ENCODE results near the gene TULP4.
"Not testable (repeated sequence)": the region's sequence is repeated elsewhere in the genome, so short reads cannot be mapped to it uniquely, and the experiment has no call there.

TULP4 gene

DNA sequence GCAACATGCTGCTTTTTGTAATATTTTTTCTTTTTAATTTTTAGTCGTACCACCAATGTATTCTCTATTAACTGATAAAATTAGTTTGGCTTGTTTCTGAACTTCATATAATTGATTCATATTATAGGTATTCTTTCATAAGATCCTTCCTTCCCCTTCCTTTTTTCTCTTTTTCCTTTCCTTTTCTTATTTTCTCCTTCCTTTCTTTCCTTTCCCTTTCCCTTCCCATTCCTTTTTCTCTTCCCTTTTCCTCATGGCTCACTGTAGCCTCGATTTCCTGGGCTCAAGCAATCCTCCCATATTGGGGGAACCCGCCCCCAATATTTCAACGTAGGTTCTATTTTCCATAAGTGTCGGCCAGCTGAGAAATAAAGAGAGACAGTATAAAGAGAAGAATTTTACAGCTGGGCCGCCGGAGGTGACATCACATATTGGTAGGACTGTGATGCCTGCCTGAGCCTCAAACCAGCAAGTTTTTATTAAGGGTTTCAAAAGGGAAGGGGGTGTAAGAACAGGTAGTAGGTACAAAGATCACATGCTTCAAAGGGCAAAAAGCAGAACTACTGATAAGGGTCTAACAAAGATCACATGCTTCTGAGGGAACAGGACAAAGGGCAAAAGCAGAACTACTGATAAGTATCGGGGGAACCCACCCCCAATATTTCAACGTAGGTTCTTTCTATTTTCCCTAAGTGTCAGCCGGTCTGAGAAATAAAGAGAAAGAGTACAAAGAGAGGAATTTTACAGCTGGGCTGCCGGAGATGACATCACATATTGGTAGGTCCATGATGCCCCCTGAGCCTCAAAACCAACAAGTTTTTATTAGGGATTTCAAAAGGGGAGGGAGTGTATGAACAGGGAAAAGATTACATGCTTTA is 16.1 kb upstream of the TULP4 start:
- not testable (repeated sequence) for DNase-seq

DNA sequence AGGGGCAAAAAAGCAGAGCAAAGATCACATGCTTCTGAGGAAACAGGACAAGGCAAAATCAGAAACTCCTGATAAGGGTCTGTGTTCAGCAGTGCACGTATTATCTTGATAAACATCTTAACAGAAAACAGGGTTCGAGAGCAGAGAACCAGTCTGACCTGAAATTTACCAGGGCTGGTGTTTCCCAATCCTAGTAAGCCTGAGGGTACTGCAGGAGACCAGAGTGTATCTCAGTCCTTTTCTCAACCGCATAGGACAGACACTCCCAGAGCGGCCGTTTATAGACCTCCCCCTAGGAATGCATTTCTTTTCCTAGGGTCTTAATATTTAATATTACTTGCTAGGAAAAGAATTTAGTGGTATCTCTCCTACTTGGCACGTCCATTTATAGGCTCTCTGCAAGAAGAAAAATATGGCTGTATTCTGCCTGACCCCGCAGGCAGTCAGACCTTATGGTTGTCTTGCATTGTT is 15.4 kb upstream of the TULP4 start:
- DNase-seq, result not testable (repeated sequence)

DNA sequence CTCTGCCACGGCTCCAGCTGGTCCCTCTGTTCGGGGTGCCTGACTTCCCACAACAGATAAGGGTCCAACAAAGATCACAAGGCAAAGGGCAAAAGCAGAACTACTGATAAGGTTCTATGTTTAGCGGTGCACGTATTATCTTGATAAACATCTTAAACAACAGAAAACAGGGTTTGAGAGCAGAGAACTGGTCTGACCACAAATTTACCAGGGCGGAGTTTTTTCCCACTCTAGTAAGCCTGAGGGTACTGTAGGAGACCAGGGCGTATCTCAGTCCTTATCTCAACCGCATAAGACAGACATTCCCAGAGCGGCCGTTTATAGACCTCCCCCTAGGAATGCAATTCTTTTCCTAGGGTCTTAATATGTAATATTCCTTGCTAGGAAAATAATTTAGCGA is 14.6 kb upstream of the TULP4 start:
- not testable (repeated sequence) for DNase-seq

DNA sequence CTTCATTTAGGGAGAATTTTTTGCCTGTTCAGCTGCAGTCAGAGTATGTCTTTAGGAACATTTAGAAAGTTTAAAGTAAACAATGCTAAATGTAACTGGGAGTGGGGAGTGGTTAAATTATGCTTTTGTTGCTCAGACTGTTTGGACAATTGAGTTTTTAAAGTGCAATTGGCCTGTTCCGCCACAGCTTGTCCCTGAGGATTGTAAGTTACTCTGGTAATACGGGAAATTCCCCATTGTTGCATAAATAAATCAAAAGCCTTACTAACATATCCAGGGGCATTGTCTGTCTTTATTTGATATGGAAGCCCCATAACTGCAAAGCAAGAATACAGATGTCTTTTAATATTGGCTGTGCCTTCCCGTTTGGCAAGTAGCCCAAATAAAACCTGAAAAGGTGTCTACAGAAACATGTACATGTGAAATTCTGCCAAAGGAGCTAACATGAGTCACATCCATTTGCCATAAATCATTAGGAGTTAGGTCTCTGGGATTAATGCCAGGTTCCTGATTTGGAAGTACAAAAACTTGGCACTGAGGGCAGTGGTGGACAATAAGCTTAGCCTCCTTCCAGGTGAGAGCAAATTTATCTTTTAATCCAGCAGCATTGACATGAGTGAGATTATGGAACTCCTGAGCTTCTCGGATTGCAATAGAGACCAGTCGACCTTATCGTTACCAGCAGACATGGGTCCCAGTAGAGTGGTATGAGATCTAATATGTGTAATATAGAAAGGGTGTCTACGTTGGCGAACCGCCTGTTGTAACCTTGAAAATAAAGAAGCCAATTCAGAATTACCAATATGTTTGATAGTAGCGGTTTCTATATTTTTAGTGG is 11.7 kb upstream of the TULP4 start:
- DNase-seq, result not testable (repeated sequence)

DNA sequence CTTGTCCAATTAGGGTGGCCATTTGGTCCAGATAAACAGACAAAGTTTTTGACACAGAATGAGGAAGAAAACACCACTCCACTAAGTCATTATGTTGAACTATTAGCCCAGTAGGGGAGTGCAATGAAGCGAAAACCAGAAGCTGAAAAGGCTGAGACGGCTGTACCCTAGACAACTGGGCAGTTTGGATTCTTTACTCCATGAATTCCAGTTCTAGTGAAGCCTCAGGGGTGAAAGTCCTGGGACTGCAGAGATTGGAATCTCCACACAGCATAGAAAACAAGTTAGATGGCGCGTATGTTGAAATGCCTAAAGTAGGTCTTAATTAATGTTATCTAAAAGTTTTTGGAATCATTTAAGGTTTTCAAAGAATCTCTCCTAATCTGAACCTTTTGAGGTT is 10.7 kb upstream of the TULP4 start:
- DNase-seq, result not testable (repeated sequence)

DNA sequence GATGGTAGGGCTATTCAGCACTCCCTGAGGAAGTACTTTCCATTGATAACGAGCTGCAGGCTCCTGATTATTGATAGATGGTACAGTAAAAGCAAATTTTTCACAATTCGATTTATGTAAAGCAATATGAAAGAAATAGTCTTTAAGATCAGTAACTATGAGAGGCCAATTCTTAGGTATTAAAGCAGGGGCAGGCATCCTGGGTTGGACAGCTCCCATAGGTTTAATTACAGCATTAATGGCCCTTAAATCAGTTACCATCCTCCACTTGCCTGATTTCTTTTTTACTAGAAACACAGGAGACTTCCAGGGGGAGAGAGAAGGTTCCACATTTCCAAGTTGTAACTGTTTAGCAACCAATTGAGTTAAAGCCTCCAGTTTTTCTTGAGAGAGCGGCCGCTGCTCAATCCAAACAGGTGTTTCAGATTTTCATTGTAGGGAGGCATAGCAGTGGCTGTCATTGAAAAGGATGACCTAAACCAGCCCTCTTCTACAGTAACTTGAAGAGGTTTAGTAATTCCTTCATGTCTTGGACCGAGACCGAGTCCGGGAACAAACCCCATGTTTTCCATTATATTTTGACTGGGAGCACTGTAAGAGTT is 10.0 kb upstream of the TULP4 start:
- DNase-seq, result not testable (repeated sequence)

DNA sequence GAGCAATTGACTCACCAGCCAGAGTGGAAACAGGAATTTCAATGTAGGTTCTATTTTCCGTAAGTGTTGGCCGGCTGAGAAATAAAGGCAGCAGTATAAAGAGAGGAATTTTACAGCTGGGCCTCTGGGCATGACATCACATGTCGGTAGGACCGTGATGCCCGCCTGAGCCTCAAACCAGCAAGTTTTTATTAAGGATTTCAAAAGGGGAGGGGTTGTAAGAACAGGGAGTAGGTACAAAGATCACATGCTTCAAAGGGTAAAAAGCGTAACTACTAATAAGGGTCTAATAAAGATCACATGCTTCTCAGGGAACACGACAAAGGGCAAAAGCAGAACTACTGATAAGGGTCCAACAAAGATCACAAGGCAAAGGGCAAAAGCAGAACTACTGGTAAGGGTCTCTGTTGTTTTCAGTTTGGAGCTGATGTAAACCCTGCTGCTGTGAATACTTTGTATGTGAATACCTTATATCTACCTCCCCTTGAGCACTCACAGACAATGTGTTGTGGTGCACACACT is 9.0 kb upstream of the TULP4 start:
- DNase-seq, result no peak

DNA sequence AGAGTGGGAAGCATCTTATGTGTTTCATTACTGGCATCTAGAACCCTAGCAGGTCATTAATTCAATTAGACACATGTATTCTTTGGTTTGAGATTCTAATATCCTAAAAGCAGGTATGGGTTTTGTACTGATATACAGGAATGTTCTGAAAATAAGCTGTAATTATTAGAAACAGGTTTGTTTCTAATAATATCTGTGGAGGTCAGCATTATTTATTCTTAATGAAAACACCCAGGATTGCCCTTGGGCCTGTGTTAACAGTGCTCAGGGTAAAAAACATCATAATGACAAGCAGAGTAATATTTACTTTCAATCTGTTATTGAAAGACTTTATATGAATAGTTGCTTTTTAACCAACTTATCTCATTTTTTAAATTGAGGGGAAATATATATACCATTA is 8.0 kb upstream of the TULP4 start:
- DNase-seq, result no peak

DNA sequence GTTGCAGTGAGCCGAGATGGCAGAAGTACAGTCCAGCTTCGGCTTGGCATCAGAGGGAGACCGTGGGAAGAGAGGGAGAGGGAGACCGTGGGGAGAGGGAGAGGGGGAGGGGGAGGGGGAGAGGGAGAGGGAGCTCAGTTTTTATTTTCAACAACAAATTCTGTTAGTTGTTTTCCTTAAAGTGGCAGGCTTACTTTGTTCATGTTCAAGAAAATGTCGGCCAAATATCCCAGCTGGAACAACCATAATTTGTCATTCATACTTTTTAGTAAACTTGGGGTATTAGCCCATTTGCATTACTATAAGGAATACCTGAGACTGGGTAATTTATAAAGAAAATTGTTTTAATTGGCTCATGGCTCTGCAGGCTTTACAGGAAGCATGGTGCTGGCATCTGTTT is 2.5 kb upstream of the TULP4 start:
- no peak for DNase-seq

DNA sequence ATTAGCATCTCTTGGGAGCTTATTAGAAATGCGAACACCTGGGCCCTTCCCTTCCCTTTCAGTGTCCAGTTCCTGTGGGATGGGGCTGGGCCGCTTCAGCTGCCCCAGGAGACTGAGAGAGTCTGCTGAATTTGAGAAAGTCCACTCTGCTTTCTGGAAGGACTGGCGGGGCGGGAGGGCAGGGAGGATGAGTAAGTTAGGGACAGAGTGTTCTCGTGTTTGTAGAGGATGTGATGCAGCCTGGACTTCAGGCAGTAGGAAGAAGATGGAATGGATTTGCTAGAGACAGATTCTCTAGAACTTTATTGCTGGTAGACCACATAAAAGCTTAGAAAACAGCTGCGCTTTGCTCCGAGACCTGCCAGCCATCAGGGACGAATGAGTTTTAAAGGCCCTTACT is 1.1 kb upstream of the TULP4 start:
- DNase-seq, result no peak

DNA sequence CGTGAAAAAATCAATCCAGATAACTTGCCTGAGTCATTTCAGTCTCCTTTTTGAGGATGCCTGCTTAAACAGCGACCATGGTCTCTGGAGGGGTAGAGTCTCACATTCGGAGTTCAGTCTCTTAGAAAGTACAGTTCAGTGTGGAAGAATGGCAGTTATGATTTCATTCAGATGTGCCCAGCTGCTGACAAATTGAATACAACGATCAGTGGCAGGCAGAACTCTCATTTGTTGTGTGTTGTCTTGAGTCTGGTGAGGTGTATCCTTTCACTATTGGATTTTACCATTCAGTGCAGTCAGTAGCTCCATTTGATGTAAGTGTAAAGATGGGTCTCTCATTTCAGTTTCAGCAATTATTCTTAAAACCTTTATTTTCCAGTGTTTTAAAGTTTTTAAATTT is 639 bp upstream of the TULP4 start:
- no peak for DNase-seq

DNA sequence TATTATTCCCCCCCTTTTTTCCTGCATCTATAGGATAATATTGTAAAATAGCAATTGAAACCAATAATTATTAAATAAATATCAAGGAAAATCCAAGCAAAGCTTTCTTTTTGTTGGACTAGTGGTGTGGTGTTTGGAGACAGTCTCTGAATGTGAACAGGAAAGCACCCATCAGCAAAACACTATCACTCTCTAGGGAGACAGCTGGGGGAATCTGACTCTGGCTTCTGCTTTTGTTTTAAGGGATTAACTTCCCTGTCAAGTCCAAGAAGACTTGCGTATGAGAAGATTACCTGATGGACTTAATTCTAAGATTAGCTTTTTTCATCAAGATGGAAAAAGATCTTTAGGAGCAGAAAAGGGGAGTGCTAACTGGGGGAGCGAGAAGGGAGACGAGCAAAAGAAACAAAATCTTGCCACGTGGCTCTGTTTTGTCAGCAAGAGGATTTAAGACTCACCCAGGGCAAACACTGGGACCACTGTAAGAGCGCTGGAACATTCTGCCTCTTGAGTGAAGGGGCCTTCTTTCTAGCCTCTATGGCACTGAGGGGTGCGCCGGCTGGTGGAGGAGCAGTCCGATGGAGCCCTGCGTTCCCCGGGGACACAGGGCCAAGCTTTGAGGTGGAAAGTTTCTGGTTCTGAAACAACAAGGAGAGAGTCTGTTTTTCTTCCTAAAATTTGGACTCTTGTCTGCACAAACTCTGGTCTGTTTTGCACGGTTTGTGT is 570 bp downstream of the TULP4 start:
- no peak for DNase-seq

DNA sequence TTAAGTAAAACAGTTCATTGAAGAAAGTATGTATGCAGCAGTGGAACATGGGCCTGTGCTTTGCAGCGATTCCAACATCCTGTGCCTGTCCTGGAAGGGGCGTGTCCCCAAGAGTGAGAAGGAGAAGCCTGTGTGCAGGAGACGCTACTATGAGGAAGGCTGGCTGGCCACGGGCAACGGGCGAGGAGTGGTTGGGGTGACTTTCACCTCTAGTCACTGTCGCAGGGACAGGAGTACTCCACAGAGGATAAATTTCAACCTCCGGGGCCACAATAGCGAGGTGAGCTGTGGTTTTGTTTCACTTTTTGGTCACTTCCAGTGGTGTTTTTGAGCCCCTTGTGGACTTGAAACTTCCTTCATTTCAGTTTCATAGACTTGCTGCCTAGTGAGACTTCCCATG is 1.7 kb downstream of the TULP4 start:
- no peak for DNase-seq

DNA sequence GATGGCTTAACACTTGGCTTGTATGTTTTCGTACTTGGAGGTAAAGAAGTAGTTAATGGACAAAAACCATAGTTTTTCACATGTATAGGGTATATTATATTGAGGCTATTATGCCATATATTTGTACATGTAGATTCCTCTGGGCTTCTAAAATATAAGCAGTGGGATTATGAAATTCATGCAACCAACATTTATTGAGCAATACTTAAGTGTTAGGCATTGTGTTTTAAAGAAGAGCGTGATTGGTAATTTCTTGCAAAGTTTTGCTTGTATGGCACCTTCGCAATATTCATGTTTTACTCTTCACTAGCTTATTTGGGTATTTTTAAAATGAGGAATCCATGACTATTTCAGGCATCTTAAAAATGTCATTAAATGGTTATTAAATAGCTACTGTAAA is 2.5 kb downstream of the TULP4 start:
- no peak for DNase-seq

DNA sequence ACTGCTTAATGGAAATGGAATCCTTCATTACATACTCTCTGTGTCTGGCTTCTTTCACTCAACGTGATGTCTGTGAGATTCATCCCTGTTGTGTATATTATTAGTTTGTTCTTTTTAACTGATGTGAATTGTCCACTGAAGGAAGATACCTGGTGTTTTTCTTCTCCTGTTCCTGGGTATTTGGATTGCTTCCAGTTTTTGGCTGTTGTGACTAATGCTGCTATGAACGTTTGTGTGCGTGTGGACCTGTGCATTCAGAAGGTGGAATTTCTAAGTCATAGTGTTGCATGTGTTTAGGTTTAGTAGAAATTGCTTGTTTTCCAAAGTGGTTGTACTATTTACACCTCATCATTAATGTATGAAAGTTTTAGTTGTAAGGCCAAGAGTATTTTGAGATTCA is 3.8 kb downstream of the TULP4 start:
- no peak for DNase-seq

DNA sequence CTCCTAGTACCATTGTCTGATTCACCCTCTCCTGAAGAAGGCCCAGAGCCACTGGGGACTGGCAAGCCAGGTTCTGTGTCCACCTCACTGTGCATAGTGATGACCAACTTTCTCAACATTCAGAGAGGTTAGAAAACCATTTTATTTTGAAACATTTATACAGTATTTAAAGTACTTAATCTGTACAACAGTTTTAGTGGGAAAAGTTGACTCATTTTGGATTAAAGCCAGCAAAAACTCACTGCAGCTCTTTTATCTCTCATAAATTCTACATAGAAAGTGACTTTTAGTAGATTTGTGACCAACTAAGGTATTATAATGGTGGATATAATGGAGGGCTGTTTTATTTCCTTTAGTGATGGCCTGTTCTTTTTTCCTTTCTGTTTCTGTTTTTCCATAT is 9.7 kb downstream of the TULP4 start:
- no peak for DNase-seq

DNA sequence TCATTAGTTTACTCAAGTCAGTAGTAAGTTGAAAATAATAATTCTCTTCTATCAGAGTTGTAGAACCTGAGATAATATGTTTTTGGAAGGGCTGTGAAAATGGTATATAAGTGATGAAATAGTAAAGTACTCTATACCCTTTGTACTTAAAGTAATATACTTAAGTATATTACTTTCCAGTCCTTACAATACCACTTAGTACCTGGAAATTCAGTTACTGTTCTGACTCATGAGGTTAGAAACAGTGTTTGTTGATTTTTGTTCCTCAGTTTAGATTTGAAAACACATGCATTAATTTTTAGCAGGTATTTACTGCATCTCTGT is 10.1 kb downstream of the TULP4 start:
- no peak for DNase-seq

DNA sequence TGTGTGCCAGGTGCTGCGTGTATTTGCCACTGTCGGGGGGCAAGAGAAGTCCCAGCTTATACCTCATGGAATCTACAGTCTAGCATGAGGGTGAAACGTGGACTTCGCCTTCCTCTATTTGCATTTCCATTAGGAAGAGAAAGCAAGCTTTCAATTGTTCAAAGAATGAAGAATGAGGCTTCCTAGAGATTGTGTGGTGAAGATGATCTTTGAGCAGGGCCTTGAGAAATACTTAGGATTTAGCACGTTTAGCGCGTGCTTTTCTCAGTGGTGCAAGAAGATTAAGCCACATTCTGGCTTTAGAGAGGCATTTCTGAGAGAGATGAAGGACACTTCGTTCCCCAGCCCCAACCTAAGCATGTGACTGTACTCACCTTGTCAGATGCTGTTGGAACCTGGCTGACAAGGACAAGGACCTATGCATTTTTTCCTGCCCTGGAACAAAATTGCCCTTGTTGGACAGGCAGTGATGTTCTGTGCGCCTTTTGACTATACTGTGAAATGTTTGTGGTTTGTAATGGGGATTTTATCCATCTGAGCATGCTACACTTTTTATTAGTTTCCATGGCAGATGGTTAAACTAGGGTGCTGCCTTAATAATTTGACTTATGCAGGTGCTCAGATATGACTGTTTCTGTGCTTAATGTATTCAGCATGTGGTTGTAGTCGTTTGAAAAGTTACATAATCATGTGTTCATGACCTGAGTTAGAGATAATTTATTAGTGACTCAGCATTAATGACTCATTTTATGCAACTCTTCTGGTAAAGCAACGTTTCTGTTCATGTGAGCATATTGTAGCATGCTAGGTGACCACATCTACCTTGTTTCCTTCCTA is 10.7 kb downstream of the TULP4 start:
- DNase-seq, result no peak

DNA sequence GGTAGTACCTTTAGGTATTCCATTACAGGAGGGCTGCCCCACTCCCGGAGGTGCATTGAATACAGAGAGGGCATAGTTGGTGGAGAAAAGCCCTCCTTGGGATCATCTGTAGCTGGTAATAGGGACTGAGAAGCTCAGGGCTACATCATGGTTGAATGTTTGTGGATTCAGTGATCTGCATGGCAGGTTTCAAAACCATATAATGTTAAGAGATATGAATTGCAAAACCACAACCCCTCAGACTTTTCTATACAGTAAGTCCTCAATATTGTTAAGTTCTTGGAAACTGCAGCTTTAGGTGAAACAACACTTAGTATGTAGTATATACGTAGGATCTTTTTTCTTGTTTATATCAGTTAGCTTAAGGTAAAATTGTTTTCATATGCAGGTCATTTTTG is 11.3 kb downstream of the TULP4 start:
- DNase-seq, result no peak

DNA sequence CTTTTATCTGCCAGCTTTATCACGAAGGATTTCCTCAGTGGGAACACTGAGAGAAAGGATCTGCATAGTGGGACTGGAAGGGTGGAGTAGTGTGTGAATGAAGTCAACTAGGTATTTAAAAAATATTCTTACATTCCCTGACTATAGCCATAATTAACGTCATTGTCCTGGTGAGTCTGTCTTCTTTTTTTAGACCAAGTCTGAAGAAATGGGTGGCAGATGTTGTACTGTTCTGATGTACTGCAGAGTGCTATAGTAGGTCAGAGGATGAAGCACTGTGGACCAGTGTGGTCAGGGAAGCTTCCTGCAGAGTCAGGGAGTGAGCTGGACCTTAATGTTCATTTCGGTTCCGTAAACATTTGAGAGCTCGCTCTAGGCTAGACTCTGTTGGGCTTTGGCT is 11.9 kb downstream of the TULP4 start:
- DNase-seq, result no peak

DNA sequence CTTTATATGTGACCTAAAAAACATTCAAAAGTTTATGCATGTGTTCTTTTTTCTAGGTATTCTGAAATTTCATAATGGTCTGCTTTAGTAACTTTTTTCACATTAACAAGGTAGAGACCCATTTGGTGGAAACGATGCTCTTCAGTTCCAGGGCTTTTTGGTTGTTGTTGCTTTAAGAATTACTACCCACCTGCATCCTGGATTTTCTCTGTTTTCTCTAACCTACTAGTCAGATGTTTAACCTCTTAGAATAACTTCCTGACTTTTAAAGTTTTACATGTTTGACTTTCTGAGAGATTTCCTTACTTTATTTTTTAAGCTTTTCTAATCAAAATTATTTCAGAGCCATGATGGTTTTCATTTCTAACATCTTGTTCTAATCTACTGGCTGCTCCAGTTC is 14.9 kb downstream of the TULP4 start:
- DNase-seq, result no peak

DNA sequence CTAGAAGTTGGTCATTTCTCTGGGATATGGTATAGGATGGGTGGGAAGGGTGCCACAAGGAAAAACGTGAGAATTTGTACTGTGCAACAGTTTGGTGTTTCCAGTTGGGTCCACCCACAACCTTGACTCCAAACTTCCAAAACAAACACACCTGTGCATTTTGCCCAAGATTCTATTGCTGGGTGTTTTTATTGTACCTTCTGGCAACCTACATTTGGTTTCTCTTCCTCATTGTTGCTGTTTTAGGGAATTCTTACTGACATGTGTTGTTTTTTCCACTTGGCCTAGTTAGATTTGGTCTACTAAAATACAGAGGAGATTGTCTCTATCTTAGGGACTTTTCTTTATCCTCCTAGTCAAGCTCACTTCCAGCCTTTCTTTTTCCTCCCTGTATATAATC is 16.7 kb downstream of the TULP4 start:
- no peak for DNase-seq
